Left ventricle myocardium inferior (tissue), 1 donor: ENCODE measurements around the gene TNN. TPM values are rescaled to one million over a fixed set of nuclear protein-coding genes. Genes with fewer than 3 reads are reported as not detected.

Source experiments
- DNase-seq: peaks from one replicate; pipeline ENCODE4 v3.0.0-alpha.2; 2020
- H3K27ac ChIP-seq: fragments of 200-600 bp; replicated peaks from 2 replicates; pipeline ENCODE4 v1.8.0; 2021
- H3K27me3 ChIP-seq: fragments of 200-600 bp; 2 replicates; pipeline ENCODE4 v1.8.0; 2021; ENCODE audit warnings: low read depth
- H3K36me3 ChIP-seq: fragments of 200-600 bp; 2 replicates; pipeline ENCODE4 v1.8.0; 2021
- H3K4me1 ChIP-seq: fragments of 200-600 bp; 2 replicates; pipeline ENCODE4 v1.8.0; 2021
- H3K4me3 ChIP-seq: fragments of 200-600 bp; 2 replicates; pipeline ENCODE4 v1.8.0; 2021; ENCODE audit warnings: mild to moderate bottlenecking, moderate library complexity
- H3K9me3 ChIP-seq: fragments of 200-600 bp; replicated peaks from 2 replicates; pipeline ENCODE4 v1.8.0; 2021
- intact Hi-C: fragments of 100-400 bp; cut with micrococcal nuclease; formaldehyde crosslinking; loops from one replicate; pipeline ENCODE4 v1.11.0; 2022
- total RNA-seq: library from RNA; stranded (reverse); fragmentation: NEBNext Ultra II Directional; extraction: Animal tissue kit (Norgen Biotek cat#: 25700); gene quantifications from one replicate; pipeline ENCODE4 v1.2.1, GENCODE V29; 2021
- TF ChIP-seq, protein P1 (sequence below): fragments of 200-600 bp; IDR thresholded peaks from 2 replicates; pipeline ENCODE4 v1.8.0; 2021; ENCODE audit warnings: antibody characterized with exemption, mild to moderate bottlenecking, borderline replicate concordance
- donor health status: DM: no; HTN: yes; CAD: no; lungs with severe emphysema.

The TNN gene
- total RNA-seq, 1 donor from 2014 or later: not detected

DNA sequence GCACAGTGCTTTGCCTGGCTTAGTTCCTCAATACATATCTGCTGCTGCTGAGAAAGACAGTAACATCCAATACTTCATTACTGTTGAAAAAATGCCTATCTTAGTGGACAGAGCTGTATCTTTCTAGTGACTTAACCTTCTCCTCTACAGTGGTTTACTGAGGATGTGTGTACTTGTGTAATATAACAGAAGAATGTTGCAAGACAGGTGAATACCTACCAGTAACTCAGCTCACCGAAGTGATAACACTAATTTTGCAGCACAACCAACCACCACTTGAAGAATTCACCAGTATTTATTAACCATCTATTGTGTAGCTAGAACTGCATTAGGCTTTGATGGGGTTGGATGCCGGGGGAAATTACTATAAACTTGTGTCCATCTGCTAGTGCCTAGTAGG lies 16.6 kb upstream of the TNN start:
- no peak overlapping the region for H3K27ac ChIP-seq
- intact Hi-C loops: no loop called here
- TF ChIP-seq, protein P1, sequence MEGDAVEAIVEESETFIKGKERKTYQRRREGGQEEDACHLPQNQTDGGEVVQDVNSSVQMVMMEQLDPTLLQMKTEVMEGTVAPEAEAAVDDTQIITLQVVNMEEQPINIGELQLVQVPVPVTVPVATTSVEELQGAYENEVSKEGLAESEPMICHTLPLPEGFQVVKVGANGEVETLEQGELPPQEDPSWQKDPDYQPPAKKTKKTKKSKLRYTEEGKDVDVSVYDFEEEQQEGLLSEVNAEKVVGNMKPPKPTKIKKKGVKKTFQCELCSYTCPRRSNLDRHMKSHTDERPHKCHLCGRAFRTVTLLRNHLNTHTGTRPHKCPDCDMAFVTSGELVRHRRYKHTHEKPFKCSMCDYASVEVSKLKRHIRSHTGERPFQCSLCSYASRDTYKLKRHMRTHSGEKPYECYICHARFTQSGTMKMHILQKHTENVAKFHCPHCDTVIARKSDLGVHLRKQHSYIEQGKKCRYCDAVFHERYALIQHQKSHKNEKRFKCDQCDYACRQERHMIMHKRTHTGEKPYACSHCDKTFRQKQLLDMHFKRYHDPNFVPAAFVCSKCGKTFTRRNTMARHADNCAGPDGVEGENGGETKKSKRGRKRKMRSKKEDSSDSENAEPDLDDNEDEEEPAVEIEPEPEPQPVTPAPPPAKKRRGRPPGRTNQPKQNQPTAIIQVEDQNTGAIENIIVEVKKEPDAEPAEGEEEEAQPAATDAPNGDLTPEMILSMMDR: no peak
- H3K9me3 ChIP-seq: no peaks in the 10 kb centered on the region
- H3K4me3 ChIP-seq: no peak overlapping the region
- peaks cover 35% of the 10 kb centered on the region for H3K27me3 ChIP-seq
- no peaks in the 10 kb centered on the region for H3K36me3 ChIP-seq
- DNase-seq: no peak
- H3K4me1 ChIP-seq: no peaks in the 10 kb centered on the region

DNA sequence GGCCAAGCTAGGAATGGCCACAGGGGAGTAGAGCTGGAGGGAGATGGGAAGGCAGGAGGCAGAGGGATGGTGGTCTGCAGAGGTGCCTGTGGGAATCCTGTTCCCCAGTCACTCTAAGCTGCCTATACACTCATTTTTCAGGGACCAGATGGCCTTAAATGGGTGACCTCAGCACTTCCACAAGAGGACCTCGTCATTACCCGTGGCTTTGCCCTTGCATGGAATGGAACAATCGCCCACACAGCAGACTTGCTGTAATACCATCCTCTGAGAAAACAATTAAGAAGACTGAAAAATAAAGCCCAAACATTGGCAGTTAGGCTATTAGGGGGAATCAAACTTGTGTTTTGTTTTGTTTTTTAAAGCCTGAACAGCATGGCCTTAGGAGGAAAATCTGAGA lies 12.9 kb upstream of the TNN start:
- H3K4me1 ChIP-seq: no peaks in the 10 kb centered on the region
- no peaks in the 10 kb centered on the region for H3K36me3 ChIP-seq
- no peak for DNase-seq
- H3K27me3 ChIP-seq: peaks cover 28% of the 10 kb centered on the region
- TF ChIP-seq, protein P1: no peak
- H3K9me3 ChIP-seq: peaks cover 5% of the 10 kb centered on the region
- H3K4me3 ChIP-seq: no peak overlapping the region
- H3K27ac ChIP-seq: no peak overlapping the region
- intact Hi-C loops: no loop called here

DNA sequence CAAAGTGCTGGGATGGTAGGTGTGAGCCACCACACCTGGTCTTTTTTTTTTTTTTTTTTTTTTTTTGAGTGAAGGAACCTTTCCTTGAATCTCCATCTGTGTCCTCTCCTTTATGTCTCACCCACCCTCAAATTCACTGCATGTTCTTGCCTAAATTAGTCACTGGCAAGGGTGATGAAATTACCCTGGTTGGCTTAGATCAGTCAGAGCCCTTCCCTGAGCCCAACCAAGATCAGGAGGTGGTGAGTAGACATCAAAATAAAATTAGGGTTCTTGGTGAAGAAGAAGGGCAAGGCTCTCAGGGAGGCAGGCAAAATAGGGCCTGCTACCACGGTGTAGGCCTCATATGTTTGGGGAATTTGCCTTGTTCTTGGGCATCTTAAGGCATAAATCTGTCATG lies 5.3 kb upstream of the TNN start:
- H3K4me1 ChIP-seq: no peaks in the 10 kb centered on the region
- H3K36me3 ChIP-seq: no peaks in the 10 kb centered on the region
- TF ChIP-seq, protein P1: no peak
- intact Hi-C loops: no loop called here
- H3K27ac ChIP-seq: no peak overlapping the region
- DNase-seq: no peak
- H3K27me3 ChIP-seq: no peaks in the 10 kb centered on the region
- no peak overlapping the region for H3K4me3 ChIP-seq
- H3K9me3 ChIP-seq: no peaks in the 10 kb centered on the region

DNA sequence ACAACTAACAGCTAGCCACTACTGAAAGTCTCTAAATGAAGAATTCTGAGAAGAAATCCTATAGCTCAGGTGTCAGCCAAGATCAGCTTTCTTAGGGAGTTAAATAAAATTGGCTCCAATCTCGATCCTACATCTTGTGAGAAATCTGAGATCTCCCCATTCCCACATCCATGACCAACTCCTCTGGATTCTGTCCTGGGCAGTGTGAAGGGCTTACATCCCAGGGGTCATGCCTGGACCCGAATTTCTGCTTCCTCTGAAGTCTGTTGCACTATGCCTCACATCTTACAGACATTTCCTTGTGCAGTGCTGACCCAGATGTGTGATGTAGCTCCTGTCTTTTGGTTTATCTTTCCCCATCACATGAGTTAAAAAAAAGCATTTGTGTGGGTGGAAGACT lies 4.8 kb upstream of the TNN start:
- no peaks in the 10 kb centered on the region for H3K36me3 ChIP-seq
- intact Hi-C loops: no loop called here
- H3K27ac ChIP-seq: no peak overlapping the region

DNA sequence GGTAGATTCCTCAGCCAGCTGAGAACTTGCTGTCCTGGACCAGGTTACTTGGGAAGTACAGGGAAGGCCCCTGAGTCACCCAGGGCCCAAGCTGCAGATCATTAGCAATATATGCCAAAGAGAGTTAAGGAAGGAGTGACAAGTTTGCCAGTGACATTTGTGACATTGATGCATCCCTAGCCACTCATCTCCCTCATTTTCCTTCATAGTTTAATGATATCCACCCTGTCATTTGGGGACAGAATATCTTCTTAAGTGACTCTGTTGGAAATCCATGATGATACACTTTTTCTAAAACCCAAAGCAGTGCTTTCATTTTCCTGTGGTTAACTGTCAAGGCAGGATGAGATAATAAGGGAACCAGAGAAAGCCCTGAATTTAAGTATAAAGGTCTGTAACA lies 3.2 kb downstream of the TNN start:
- H3K27me3 ChIP-seq: peaks cover 60% of the 10 kb centered on the region

More for the DNA sequence above, 4.8 kb upstream of the TNN start:
- H3K4me3 ChIP-seq: no peak overlapping the region
- peaks cover 4% of the 10 kb centered on the region for H3K27me3 ChIP-seq
- no peaks in the 10 kb centered on the region for H3K9me3 ChIP-seq
- no peak for DNase-seq
- TF ChIP-seq, protein P1: no peak
- no peaks in the 10 kb centered on the region for H3K4me1 ChIP-seq

More for the DNA sequence above, 3.2 kb downstream of the TNN start:
- Histone ChIP-seq H3K4me3 (no peak overlapping the region), H3K4me1 (peaks cover 24% of the 10 kb centered on the region), H3K27ac (peak overlapping the region; percentile 69), H3K36me3 (no peaks in the 10 kb centered on the region), H3K9me3 (no peaks in the 10 kb centered on the region)
- TF ChIP-seq, protein P1: no peak
- no peak for DNase-seq
- intact Hi-C loops: no loop called here
